HG03196 (cell line): ENCODE measurements around the gene ZNRF3.
"Not testable (repeated sequence)": the region's sequence is repeated elsewhere in the genome, so short reads cannot be mapped to it uniquely, and the experiment has no call there.

Experiments used
- ATAC-seq: cut with Tn5 transposase; IDR thresholded peaks from one replicate; pipeline ENCODE4 v1.9.1; 2021; ENCODE audit not compliant: unreplicated experiment

Gene ZNRF3

GRCh38 chr22:29081517-29082236 lies 198.3 kb downstream of the ZNRF3 start:
- no peak for ATAC-seq

DNA sequence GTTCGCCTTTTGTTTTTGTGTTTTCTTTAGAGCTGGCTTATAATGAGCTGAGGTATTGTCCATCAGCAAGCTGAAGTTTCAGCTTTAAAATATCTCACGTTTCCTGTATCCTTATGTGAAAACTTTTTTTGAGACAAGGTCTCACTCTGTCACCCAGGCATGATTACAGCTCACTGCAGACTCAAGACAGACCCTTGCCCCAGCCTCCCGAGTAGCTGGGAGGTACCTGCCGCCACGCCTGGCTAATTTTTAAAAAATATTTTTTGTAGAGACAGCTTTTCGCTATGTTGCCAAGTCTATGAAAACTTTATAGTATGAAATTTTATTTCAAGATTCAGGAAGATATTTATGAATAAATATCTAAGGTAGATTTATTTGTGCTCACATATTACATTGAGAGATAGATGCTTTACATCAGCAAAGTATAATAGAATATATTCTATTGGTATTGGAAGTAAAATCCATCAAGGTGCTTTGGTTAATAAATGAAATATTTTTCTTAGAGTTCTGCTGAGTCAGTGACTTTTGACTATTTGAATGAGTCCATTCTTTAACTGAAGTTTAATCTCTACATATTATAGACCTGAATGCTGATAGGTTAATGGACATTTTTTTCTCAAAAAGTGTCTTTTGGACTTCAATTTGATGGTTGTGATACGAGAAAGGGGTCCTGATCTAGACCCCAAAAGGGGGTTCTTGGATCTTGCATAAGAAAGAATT lies 199.6 kb downstream of the ZNRF3 start:
- no peak for ATAC-seq

- not testable (repeated sequence) for ATAC-seq
Measured at GRCh38 chr22:29083576-29083932, 200.2 kb downstream of the ZNRF3 start.

- no peak for ATAC-seq
Measured at GRCh38 chr22:29083933-29084591, 200.7 kb downstream of the ZNRF3 start.

- ATAC-seq: no peak
Measured at GRCh38 chr22:29087012-29087411, 203.6 kb downstream of the ZNRF3 start.

DNA sequence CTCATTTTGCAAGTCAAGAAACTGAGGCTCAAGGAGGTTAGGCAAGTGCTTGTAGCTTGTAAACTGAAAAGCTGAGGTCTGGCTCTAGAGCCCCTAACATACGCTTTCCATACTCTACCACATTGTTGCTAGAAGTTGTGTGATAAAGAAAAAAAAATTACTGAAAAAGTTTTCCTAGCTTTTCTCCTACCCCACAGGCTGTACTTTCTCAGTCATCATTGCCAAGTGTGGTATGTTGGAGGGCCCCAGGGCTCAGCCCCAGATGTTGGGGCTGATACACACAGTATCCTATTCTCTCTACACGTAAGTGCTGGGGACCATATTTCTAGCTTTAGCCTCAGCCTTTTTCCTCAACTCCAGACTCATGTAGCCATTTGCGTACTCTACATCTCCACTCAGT lies 205.4 kb downstream of the ZNRF3 start:
- no peak for ATAC-seq

DNA sequence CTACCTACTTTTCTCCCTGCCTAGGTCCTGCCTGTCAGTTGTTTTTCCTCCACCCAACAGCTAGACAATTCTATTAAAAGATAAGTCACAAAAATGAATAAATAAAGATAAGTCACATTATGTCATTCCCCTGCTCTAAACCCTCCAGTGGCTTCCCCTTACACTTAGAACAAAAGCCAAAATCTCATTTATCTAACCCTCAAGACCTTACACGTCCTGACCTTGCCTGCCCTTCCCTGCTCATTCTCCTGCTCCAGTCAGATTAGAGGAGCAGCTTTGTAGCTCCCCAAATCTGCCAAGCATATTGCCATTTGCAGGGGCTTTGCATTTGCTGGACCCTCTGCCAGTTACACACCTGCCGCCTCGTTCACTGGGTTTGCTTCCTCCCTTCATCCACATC lies 206.1 kb downstream of the ZNRF3 start:
- ATAC-seq: no peak

- ATAC-seq: no peak
Measured at GRCh38 chr22:29090039-29090438, 206.7 kb downstream of the ZNRF3 start.

- no peak for ATAC-seq
Measured at GRCh38 chr22:29092243-29092642, 208.9 kb downstream of the ZNRF3 start.

GRCh38 chr22:29093030-29093429 lies 209.7 kb downstream of the ZNRF3 start:
- no peak for ATAC-seq

- ATAC-seq: no peak
Measured at GRCh38 chr22:29093501-29094300, 210.3 kb downstream of the ZNRF3 start.

GRCh38 chr22:29095459-29095858 lies 212.1 kb downstream of the ZNRF3 start:
- no peak for ATAC-seq

DNA sequence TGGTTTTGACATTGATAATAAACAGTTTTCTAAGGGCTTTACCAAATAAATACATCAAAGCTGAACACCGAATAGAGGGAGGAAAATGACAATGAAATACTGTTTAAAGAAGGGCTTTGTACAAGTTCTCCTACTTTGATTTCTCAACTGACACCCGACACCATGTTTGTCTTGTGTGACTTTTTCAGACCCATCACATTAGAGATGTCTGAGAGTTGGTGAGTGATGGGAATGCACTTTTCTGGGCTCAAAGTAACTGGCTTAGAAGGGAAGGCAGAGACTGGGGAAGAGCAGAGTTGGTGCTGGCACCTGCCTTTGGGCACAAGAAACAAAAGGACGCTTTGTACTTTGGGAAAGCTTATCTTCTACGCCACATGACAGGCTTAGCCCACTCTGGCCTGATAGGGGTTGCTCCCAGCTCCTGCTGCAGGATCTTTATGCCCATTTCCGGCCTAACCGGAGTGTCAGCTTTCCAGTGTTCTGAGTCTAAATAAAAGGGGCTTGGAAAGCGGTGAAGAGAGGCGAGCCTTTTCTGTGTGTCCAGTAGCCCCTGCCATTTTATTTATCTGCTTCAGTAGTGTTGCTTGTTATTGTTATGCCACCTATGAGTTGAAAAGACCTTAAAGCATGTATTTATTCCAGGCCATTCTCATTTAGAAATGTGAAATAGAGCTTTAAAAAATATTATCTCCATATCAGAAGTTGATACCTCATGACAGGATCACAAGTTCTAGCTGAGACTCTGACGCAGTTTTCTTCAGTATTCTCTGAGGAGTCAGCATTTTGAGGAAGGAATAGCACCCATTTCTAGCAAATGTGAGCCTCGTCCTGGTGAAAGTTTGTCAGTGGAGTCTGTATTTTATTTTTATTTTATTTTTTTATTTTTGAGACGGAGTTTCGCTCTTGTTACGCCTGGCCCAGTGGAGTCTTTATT lies 213.6 kb downstream of the ZNRF3 start:
- ATAC-seq: no peak

GRCh38 chr22:29098296-29098695 lies 214.9 kb downstream of the ZNRF3 start:
- ATAC-seq: no peak

GRCh38 chr22:29102300-29102699 lies 218.9 kb downstream of the ZNRF3 start:
- ATAC-seq: no peak

- no peak for ATAC-seq
Measured at GRCh38 chr22:29103121-29103520, 219.7 kb downstream of the ZNRF3 start.

- ATAC-seq: no peak
Measured at GRCh38 chr22:29105468-29105867, 222.1 kb downstream of the ZNRF3 start.

- ATAC-seq: no peak
Measured at GRCh38 chr22:29106839-29107238, 223.5 kb downstream of the ZNRF3 start.
